Keratinocyte (primary cell): ENCODE data around the gene SDC1.

Source experiments
- CTCF ChIP-seq, 3 experiments: IDR thresholded peaks in 1 of 3; conservative IDR thresholded peaks in 1 of 3; optimal IDR thresholded peaks in 1 of 3; 2 replicates in 2 of 3; 3 replicates in 1 of 3; pipeline versions ENCODE3 to v1.5.1; 2011; ENCODE audit warnings: low read length in 3 of 3, mild to moderate bottlenecking in 3 of 3, moderate library complexity in 2 of 3, control low read depth in 1 of 3, inconsistent platforms in 1 of 3; ENCODE audit not compliant: insufficient read depth in 2 of 3; ENCODE audit errors: extremely low read depth in 1 of 3
- EZH2 ChIP-seq: IDR thresholded peaks from one replicate; pipeline ENCODE4 v1.6.1; 2012; ENCODE audit warnings: inconsistent platforms, mild to moderate bottlenecking, low read length, moderate library complexity

GRCh38 chr2:20226152-20226545 lies 1.2 kb upstream of the SDC1 start:
- no peak for TF ChIP-seq CTCF (optimal IDR thresholded peaks at IDR 0.05 in 1 of 3, IDR thresholded peaks at IDR 0.05 in 1 of 3, conservative IDR thresholded peaks at IDR 0.05 in 1 of 3; ENCODE audit: extremely low read depth in 1 of 3, insufficient read depth in 2 of 3, low read length in 3 of 3)
- no peak for TF ChIP-seq EZH2
